ENCODE data around the gene KLHL11. TPM values are rescaled to one million over a fixed set of nuclear protein-coding genes. Genes with fewer than 3 reads are reported as not detected.
A peak's percentile ranks its signal among the peaks of the same experiment; 100 is the strongest.

The KLHL11 gene
- total and polyA plus RNA-seq, 10 of the 15 experiments (the other 5 are each of a cell fraction or from before 2014, with no cell fraction given) = 0.07 to 17.2 (median 10.1) TPM

DNA sequence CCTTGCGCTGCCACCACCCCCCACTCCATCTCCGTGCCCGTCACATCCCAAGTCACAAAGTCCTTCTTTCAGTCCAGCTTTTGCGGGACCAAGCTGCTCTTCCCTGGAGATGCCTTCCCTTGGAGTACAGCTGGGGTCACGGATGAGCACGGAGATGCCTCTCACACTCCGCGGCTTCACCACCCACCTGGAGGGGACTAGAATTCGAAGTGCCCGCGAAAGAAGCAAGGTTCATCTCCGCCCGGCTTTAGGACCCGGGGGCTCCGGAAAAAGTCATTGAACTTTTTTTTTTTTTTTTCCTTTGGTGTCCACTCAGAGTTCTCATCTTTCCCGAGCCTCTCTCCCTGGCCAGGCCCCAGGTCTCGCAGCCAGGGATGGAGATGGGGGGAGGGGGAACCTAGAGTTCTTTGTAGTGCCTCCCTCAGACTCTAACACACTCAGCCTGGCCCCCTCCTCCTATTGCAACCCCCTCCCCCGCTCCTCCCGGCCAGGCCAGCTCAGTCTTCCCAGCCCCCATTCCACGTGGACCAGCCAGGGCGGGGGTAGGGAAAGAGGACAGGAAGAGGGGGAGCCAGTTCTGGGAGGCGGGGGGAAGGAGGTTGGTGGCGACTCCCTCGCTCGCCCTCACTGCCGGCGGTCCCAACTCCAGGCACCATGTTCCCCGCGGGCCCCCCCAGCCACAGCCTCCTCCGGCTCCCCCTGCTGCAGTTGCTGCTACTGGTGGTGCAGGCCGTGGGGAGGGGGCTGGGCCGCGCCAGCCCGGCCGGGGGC, 52.7 kb downstream of the KLHL11 start, which contains the start of gene FKBP10:
Gene FKBP10 (plus strand): TSS at position 624 of the 771 bp plus-strand sequence. CDS start 31 bp downstream, at position 655.
- peak within 1 kb of the TSS; percentile 64 for H3K9ac ChIP-seq (ENCODE audit: control insufficient read depth, insufficient read depth, low read length)

More for the DNA sequence above, 52.7 kb downstream of the KLHL11 start, which contains the start of gene FKBP10:
- Histone ChIP-seq H3K4me3 (peak within 1 kb of the TSS; percentile 37; the same call in 1 of the 2 replicates), H2AFZ (ENCODE audit: control insufficient read depth, low read depth, low read length) (peak within 1 kb of the TSS; percentile 91), H3K9me3 (replicated peaks; ENCODE audit: control insufficient read depth, insufficient read depth, low read length) (no peaks in the 10 kb centered on the region), H4K20me1 (ENCODE audit: control insufficient read depth, insufficient read depth) (no peaks in the 10 kb centered on the region; the same call in 1 of the 2 replicates), H3K27ac (ENCODE audit: control insufficient read depth, insufficient read depth) (no peak within 1 kb of the TSS), H3K4me2 (ENCODE audit: control insufficient read depth, insufficient read depth) (peak within 1 kb of the TSS; percentile 95), H3K27me3 (replicated peaks in 1 of 2; ENCODE audit: control insufficient read depth in 2 of 2, insufficient read depth in 2 of 2, low read length in 1 of 2) (peaks cover 0 to 7% of the 10 kb centered on the region in 2 experiments; a peak in 3 of 4 replicates), H3K79me2 (ENCODE audit: control insufficient read depth, insufficient read depth, low read length) (no peaks in the 10 kb centered on the region), H3K4me1 (ENCODE audit: control insufficient read depth, insufficient read depth, low read length) (peaks cover 8% of the 10 kb centered on the region; the same call in 1 of the 2 replicates), H3K36me3 (ENCODE audit: control insufficient read depth in 2 of 2, insufficient read depth in 2 of 2, low read length in 1 of 2) (no peaks in the 10 kb centered on the region)
- 3% methylated on average over 21 of the region's 35 CpGs for WGBS (ENCODE audit: insufficient coverage, insufficient replicate concordance, low lambda C conversion rate, missing lambda C conversion rate)
- FAIRE-seq (no peak), ATAC-seq (peak; percentile 37), DNase-seq (ENCODE audit: low read depth, low spot score) (no peak)
- TF ChIP-seq CHD2 (IDR thresholded peaks at IDR 0.05; ENCODE audit: borderline replicate concordance, low read depth, low read length) = no peak
- no peak for TF ChIP-seq ZBED1 (IDR thresholded peaks at IDR 0.05; ENCODE audit: borderline replicate concordance)
- TF ChIP-seq MYC (IDR thresholded peaks at IDR 0.05; ENCODE audit: insufficient read depth, insufficient read length, insufficient replicate concordance, low read length, severe bottlenecking) = no peak
- 0 out of 2 replicates have a peak, but pooled peaks have one; percentile 16 for TF ChIP-seq YY1 (IDR thresholded peaks at IDR 0.05; ENCODE audit: low read depth, low read length)
- peak; percentile 96 for TF ChIP-seq ZNF384 (IDR thresholded peaks at IDR 0.05; ENCODE audit: borderline replicate concordance, low read depth, low read length)
- TF ChIP-seq, protein P1, sequence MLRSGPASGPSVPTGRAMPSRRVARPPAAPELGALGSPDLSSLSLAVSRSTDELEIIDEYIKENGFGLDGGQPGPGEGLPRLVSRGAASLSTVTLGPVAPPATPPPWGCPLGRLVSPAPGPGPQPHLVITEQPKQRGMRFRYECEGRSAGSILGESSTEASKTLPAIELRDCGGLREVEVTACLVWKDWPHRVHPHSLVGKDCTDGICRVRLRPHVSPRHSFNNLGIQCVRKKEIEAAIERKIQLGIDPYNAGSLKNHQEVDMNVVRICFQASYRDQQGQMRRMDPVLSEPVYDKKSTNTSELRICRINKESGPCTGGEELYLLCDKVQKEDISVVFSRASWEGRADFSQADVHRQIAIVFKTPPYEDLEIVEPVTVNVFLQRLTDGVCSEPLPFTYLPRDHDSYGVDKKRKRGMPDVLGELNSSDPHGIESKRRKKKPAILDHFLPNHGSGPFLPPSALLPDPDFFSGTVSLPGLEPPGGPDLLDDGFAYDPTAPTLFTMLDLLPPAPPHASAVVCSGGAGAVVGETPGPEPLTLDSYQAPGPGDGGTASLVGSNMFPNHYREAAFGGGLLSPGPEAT (IDR thresholded peaks at IDR 0.05; ENCODE audit: low read depth) = peak; percentile 83
- TF ChIP-seq, protein P2, sequence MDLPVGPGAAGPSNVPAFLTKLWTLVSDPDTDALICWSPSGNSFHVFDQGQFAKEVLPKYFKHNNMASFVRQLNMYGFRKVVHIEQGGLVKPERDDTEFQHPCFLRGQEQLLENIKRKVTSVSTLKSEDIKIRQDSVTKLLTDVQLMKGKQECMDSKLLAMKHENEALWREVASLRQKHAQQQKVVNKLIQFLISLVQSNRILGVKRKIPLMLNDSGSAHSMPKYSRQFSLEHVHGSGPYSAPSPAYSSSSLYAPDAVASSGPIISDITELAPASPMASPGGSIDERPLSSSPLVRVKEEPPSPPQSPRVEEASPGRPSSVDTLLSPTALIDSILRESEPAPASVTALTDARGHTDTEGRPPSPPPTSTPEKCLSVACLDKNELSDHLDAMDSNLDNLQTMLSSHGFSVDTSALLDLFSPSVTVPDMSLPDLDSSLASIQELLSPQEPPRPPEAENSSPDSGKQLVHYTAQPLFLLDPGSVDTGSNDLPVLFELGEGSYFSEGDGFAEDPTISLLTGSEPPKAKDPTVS (IDR thresholded peaks at IDR 0.05; ENCODE audit: low read depth, low read length) = no peak
- TF ChIP-seq PAX8 (IDR thresholded peaks at IDR 0.05) = no peak
- peak; percentile 2; the same call in 1 of the 2 replicates for TF ChIP-seq RUNX3 (IDR thresholded peaks at IDR 0.05; ENCODE audit: low read length)
- ChIA-PET SMC1A (ENCODE audit: uncharacterized antibody, unreplicated experiment) (interaction anchor here (0.6 kb wide), 1 partner anchor 119 kb away, joined by 3 read pairs; no protein-coding TSS in a partner anchor), POLR2A (no interaction called here), RAD21 (ENCODE audit: unreplicated experiment) (interaction anchor here (1.7 kb wide), 2 partner anchors 37 to 52 kb away, joined by 5 read pairs; no protein-coding TSS in a partner anchor), CTCF (interaction anchor here (1.0 to 2.5 kb wide), 5 partner anchors 11 to 122 kb away, joined by 3 to 15 read pairs (median 4); partner anchors contain the start of gene ODAD4)
- intact Hi-C loops (cut with micrococcal nuclease; ENCODE audit: unreplicated experiment) = no loop called here
- in situ Hi-C loops (cut with MboI) = no loop called here
- no TSS peak for BruUV-seq (replicated peaks)
